GM23248 (cell line): ENCODE measurements around the gene DHRS7C.

Source experiments
- EZH2 ChIP-seq: fragments of 200-600 bp; sonication (generic); IDR thresholded peaks from 2 replicates; pipeline ENCODE4 v1.6.1; 2018; ENCODE audit warnings: antibody characterized with exemption, mild to moderate bottlenecking; ENCODE audit not compliant: insufficient read depth, poor library complexity, severe bottlenecking
- EZH2phosphoT487 ChIP-seq: fragments of 200-600 bp; sonication (generic); IDR thresholded peaks from 2 replicates; pipeline ENCODE4 v1.6.1; 2018; ENCODE audit warnings: antibody characterized with exemption, moderate library complexity, mild to moderate bottlenecking, low read depth; ENCODE audit not compliant: insufficient read depth

- no peak for TF ChIP-seq EZH2
- no peak for TF ChIP-seq EZH2phosphoT487
Measured at GRCh38 chr17:9768381-9768934, 22.9 kb downstream of the DHRS7C start.
